ENCODE measurements around the gene PRLHR. TPM values are rescaled to one million over a fixed set of nuclear protein-coding genes. Genes with fewer than 3 reads are reported as not detected.

PRLHR gene
- total RNA-seq, 1 experiment from 2014 or later, result not detected

DNA sequence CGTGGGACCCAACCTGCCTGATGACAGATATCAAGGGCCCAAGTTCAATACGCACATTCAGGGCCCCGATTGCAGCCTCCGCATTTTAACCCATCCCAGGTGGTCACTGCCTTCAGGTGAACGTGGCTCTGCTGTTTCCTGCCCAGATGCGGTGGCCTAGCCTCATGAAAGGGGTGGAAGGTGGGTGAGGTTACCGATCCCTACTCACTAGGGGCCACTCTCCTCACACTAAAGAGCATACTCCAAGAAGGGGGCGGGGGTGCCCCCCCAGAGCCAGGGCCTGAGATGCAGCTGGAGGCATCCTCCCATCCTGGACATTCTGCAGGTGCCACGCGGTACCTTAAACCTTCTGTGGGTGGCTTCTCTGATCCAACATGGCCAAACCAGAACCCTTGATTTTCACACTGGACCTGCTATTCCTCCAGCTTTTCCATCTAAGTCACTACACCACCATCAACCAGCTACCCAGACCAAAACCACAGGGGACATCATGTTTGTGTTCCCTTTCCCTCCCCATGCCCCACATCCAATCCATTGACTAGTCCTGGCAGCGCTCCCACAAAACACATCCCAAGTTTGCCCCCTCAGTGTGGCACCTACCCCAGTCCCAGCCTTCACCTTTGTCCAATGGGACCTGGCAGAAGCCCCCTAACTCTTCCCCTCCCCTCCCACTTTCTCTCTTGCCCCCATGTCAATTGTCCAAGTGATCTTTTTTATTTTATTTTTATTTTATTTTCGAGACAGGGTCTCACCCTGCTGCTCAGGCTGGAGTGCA lies 30.0 kb downstream of the PRLHR start:
- H3K4me3 Mint-ChIP-seq, result no peak overlapping the region
- ATAC-seq (no peak), DNase-seq (ENCODE audit: low spot score) (no peak)
- peaks cover 5% of the 10 kb centered on the region for H3K36me3 Mint-ChIP-seq
- TF ChIP-seq, protein P1, sequence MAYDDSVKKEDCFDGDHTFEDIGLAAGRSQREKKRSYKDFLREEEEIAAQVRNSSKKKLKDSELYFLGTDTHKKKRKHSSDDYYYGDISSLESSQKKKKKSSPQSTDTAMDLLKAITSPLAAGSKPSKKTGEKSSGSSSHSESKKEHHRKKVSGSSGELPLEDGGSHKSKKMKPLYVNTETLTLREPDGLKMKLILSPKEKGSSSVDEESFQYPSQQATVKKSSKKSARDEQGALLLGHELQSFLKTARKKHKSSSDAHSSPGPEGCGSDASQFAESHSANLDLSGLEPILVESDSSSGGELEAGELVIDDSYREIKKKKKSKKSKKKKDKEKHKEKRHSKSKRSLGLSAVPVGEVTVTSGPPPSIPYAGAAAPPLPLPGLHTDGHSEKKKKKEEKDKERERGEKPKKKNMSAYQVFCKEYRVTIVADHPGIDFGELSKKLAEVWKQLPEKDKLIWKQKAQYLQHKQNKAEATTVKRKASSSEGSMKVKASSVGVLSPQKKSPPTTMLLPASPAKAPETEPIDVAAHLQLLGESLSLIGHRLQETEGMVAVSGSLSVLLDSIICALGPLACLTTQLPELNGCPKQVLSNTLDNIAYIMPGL (CRISPR knock-in tag; IDR thresholded peaks at IDR 0.05), result no peak
- TF ChIP-seq, protein P2, sequence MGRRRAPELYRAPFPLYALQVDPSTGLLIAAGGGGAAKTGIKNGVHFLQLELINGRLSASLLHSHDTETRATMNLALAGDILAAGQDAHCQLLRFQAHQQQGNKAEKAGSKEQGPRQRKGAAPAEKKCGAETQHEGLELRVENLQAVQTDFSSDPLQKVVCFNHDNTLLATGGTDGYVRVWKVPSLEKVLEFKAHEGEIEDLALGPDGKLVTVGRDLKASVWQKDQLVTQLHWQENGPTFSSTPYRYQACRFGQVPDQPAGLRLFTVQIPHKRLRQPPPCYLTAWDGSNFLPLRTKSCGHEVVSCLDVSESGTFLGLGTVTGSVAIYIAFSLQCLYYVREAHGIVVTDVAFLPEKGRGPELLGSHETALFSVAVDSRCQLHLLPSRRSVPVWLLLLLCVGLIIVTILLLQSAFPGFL (CRISPR knock-in tag; IDR thresholded peaks at IDR 0.05; ENCODE audit: borderline replicate concordance), result no peak
- TF ChIP-seq RELA (CRISPR knock-in tag; IDR thresholded peaks at IDR 0.05; ENCODE audit: borderline replicate concordance), result no peak
- TF ChIP-seq, protein P3, sequence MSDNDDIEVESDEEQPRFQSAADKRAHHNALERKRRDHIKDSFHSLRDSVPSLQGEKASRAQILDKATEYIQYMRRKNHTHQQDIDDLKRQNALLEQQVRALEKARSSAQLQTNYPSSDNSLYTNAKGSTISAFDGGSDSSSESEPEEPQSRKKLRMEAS (CRISPR knock-in tag; IDR thresholded peaks at IDR 0.05), result no peak
- no peak for TF ChIP-seq ZNF671 (CRISPR knock-in tag; IDR thresholded peaks at IDR 0.05)
- TF ChIP-seq, protein P4, sequence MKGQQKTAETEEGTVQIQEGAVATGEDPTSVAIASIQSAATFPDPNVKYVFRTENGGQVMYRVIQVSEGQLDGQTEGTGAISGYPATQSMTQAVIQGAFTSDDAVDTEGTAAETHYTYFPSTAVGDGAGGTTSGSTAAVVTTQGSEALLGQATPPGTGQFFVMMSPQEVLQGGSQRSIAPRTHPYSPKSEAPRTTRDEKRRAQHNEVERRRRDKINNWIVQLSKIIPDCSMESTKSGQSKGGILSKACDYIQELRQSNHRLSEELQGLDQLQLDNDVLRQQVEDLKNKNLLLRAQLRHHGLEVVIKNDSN (CRISPR knock-in tag; IDR thresholded peaks at IDR 0.05), result no peak
- no peak for TF ChIP-seq CREB1 (CRISPR knock-in tag; IDR thresholded peaks at IDR 0.05)
- TF ChIP-seq ZNF263 (CRISPR knock-in tag; IDR thresholded peaks at IDR 0.05; ENCODE audit: low read depth), result no peak
- TF ChIP-seq ZBTB21 (CRISPR knock-in tag; IDR thresholded peaks at IDR 0.05; ENCODE audit: borderline replicate concordance), result no peak
- TF ChIP-seq OVOL2 (CRISPR knock-in tag; IDR thresholded peaks at IDR 0.05; ENCODE audit: borderline replicate concordance), result no peak
- TF ChIP-seq, protein P5, sequence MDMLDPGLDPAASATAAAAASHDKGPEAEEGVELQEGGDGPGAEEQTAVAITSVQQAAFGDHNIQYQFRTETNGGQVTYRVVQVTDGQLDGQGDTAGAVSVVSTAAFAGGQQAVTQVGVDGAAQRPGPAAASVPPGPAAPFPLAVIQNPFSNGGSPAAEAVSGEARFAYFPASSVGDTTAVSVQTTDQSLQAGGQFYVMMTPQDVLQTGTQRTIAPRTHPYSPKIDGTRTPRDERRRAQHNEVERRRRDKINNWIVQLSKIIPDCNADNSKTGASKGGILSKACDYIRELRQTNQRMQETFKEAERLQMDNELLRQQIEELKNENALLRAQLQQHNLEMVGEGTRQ (CRISPR knock-in tag; IDR thresholded peaks at IDR 0.05), result no peak
- TF ChIP-seq, protein P6, sequence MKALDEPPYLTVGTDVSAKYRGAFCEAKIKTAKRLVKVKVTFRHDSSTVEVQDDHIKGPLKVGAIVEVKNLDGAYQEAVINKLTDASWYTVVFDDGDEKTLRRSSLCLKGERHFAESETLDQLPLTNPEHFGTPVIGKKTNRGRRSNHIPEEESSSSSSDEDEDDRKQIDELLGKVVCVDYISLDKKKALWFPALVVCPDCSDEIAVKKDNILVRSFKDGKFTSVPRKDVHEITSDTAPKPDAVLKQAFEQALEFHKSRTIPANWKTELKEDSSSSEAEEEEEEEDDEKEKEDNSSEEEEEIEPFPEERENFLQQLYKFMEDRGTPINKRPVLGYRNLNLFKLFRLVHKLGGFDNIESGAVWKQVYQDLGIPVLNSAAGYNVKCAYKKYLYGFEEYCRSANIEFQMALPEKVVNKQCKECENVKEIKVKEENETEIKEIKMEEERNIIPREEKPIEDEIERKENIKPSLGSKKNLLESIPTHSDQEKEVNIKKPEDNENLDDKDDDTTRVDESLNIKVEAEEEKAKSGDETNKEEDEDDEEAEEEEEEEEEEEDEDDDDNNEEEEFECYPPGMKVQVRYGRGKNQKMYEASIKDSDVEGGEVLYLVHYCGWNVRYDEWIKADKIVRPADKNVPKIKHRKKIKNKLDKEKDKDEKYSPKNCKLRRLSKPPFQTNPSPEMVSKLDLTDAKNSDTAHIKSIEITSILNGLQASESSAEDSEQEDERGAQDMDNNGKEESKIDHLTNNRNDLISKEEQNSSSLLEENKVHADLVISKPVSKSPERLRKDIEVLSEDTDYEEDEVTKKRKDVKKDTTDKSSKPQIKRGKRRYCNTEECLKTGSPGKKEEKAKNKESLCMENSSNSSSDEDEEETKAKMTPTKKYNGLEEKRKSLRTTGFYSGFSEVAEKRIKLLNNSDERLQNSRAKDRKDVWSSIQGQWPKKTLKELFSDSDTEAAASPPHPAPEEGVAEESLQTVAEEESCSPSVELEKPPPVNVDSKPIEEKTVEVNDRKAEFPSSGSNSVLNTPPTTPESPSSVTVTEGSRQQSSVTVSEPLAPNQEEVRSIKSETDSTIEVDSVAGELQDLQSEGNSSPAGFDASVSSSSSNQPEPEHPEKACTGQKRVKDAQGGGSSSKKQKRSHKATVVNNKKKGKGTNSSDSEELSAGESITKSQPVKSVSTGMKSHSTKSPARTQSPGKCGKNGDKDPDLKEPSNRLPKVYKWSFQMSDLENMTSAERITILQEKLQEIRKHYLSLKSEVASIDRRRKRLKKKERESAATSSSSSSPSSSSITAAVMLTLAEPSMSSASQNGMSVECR (CRISPR knock-in tag; IDR thresholded peaks at IDR 0.05; ENCODE audit: borderline replicate concordance), result no peak
- TF ChIP-seq, protein P7, sequence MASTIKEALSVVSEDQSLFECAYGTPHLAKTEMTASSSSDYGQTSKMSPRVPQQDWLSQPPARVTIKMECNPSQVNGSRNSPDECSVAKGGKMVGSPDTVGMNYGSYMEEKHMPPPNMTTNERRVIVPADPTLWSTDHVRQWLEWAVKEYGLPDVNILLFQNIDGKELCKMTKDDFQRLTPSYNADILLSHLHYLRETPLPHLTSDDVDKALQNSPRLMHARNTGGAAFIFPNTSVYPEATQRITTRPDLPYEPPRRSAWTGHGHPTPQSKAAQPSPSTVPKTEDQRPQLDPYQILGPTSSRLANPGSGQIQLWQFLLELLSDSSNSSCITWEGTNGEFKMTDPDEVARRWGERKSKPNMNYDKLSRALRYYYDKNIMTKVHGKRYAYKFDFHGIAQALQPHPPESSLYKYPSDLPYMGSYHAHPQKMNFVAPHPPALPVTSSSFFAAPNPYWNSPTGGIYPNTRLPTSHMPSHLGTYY (CRISPR knock-in tag; IDR thresholded peaks at IDR 0.05), result no peak
- TF ChIP-seq, protein P8, sequence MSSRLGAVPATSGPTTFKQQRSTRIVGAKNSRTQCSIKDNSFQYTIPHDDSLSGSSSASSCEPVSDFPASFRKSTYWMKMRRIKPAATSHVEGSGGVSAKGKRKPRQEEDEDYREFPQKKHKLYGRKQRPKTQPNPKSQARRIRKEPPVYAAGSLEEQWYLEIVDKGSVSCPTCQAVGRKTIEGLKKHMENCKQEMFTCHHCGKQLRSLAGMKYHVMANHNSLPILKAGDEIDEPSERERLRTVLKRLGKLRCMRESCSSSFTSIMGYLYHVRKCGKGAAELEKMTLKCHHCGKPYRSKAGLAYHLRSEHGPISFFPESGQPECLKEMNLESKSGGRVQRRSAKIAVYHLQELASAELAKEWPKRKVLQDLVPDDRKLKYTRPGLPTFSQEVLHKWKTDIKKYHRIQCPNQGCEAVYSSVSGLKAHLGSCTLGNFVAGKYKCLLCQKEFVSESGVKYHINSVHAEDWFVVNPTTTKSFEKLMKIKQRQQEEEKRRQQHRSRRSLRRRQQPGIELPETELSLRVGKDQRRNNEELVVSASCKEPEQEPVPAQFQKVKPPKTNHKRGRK (CRISPR knock-in tag; IDR thresholded peaks at IDR 0.05; ENCODE audit: borderline replicate concordance), result no peak
- no peak for TF ChIP-seq ZNF121 (CRISPR knock-in tag; IDR thresholded peaks at IDR 0.05)
- TF ChIP-seq CBFB (CRISPR knock-in tag; IDR thresholded peaks at IDR 0.05; ENCODE audit: low read depth), result no peak
- TF ChIP-seq ETV6 (CRISPR knock-in tag; IDR thresholded peaks at IDR 0.05), result no peak
- H3K27ac Mint-ChIP-seq, result no peak overlapping the region
- ChIA-PET CTCF (interaction anchor here (0.6 to 2.7 kb wide), 24 partner anchors 8 to 1115 kb away, joined by 3 to 18 read pairs (median 4); partner anchors contain the start of gene PRLHR), POLR2A (interaction anchor here (0.6 kb wide), 1 partner anchor 162 kb away, joined by 4 read pairs; no protein-coding TSS in a partner anchor)
- H3K4me1 Mint-ChIP-seq, result peaks cover 10% of the 10 kb centered on the region
- H3K27me3 Mint-ChIP-seq (ENCODE audit: low read depth), result peaks cover 3% of the 10 kb centered on the region
- peaks cover 24% of the 10 kb centered on the region for H3K9me3 Mint-ChIP-seq
